ENCODE measurements around the gene TLX2.
"Not testable (repeated sequence)": the region's sequence is repeated elsewhere in the genome, so short reads cannot be mapped to it uniquely, and the experiment has no call there.

The TLX2 gene

DNA sequence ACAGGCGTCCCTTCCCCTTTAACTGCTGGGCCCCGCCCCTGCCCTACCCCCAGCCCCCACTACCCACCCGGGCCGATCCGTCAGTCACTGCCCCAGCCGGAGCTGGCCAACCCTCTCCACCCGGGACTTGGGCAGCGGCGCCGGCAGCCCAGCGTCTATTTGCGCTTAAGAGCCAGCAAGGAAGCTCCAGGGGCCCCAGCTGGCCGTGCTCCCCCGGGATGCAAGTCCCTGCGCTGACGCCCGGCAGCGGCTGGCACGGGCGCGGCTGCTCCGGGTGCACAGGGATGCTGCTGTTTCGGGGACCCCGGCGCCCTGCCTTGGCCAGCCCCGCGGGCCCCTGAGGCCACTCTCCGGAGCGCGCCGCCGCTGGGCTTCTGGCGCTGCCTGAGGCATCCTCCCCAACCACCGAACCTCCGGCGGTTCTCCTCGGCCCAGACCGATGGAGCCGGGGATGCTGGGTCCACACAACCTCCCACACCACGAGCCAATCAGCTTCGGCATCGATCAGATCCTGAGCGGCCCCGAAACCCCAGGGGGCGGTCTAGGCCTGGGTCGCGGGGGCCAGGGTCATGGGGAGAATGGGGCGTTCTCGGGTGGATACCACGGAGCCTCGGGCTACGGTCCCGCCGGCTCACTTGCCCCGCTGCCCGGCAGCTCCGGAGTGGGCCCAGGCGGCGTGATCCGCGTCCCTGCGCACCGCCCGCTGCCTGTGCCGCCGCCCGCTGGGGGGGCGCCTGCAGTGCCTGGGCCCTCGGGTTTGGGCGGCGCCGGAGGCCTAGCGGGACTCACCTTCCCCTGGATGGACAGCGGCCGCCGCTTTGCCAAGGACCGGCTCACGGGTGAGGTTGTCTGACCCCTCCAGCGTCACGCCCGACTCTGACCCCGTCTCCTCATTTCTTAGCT, at the start of gene TLX2:
TLX2 (plus strand) TSS at position 83 of the 903 bp plus-strand sequence; CDS start at position 440, 357 bp downstream.
- DNase-seq, result no peak

- not testable (repeated sequence) for DNase-seq
Observed at GRCh38 chr2:74470742-74471141, 43.5 kb upstream of the TLX2 start.

DNA sequence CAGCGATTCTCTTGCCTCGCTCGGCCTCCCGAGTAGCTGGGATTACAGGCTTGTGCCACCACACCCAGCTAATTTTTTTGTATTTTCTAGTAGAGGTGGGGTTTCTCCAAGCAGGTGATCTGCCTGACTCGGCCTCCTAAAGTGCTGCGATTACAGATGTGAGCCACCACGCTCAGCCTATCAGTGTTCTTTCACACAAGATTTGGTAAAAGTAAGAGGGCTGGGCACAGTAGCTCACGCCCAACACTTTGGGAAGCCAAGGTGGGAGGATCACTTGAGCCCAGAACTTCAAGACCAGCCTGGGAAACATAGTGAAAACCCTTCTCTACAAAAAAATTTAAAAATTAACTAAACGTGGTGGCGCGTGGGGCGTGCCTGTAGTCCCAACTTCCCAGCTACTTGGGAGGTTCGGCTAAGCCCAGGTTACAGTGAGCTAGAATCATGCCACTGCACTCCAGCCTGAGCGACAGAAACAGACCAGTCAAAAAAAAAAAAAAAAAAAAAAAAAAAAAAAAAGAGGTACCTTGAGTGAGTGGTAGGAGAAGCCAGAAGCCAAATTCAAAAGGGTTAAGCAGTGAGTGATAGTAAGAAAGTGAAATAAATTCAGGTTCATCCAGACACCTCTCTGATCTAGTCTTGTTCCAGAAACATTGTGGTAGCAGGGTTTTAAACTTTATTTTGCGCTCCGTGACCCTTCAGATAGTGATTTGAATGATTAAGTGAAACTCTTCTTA, 42.8 kb upstream of the TLX2 start:
- DNase-seq, result no peak

DNA sequence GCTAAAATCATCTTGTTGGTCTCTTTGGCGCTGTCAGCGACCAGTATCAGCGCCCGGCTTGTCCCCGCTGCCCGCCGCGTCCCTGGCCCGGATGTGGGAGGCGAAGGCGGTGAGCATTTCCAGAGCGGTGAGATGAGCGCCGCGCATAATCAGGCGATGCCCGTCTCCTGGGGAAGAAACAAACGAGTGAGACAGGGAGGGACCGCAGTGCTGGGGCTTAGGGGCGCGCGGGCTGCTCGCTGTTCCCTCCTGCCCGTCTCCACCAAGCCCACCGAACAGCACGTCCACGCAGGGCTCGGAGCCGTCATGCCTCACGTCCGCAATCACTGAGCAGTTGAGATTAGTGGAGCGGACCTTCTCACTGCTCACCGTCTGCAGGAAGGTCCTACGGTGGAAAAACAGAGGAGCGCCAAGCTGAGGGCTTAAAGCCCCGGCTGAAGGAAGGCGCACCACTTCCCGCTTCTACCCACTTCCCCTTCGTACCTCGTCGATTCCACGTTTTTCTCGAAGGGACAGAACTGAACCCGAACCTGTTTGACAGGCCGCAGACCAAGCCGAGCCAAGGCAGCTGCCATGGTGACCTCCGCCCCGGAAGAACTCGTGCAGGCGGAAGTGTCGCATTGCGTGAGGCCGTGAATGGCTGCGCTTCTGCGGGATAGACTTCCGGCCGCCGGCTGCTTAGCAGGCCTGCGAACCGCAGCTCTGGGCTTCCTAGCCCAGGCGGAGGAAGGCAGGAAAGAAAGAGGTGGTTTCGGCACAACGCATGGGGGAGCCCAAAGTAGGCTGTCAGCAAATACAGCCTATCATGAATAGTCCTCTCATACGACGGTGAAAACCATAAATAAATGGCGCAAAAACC, 41.9 kb upstream of the TLX2 start, which contains the start of gene MRPL53:
MRPL53 (minus strand) TSS at position 595 of the 859 bp plus-strand sequence; CDS start at position 575, 20 bp downstream.
- DNase-seq, result peak; percentile 97

DNA sequence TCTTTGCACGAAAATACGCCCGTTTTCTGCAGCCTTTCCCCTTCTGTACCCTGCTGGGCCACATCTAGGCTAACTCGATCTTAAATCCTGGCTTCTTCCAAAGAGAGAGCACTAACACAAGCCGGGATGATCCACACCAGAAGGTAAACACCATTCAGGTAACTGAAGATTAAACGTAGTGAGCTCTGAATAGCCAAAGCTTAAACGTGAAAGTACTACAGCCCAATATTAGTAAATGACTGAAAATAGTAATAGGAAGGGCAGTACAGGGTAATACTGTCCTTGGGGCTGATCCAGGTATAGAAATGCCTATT, 41.3 kb upstream of the TLX2 start:
- DNase-seq, result no peak

DNA sequence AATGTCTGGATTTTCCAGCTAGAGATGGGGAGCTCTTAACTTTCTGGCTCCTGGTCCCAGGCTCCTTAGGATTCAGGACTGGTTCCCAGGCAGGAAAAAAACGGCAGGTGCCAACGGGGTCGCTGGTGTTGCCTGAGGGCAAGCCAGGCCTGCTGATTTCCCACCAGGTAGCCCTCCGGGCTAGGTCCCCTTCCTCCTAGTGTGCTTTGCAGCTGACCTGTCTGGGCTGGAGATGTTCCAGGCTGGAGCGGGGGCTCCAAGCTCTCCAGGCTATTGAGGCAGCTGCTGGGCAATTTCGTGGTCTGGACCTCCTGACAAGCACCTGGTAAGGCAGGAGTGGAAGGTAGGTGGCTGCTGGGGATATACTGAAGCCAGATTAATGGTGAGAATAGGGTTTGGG, 39.8 kb upstream of the TLX2 start:
- no peak for DNase-seq

GRCh38 chr2:74474899-74475298, 39.4 kb upstream of the TLX2 start:
- DNase-seq, result no peak

DNA sequence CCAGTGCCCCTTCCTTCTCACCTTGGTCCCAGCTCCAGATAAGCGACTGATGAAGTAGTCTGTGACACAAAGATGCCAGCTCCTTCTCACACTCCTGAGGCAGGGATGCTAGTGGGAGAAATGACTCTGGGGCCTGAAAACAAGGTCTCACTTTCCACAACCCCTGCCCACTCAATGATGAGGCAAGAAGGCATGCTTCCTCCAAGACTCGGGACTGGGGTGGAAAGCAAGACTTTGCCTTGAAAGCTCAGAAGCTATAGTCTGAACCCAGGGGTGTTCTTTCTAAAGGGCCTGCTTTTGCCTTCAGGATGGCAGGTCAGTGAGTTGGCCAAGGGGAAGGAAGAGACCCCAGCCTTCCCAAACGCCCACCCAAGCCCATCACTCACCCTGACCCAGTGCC, 32.8 kb upstream of the TLX2 start:
- no peak for DNase-seq

DNA sequence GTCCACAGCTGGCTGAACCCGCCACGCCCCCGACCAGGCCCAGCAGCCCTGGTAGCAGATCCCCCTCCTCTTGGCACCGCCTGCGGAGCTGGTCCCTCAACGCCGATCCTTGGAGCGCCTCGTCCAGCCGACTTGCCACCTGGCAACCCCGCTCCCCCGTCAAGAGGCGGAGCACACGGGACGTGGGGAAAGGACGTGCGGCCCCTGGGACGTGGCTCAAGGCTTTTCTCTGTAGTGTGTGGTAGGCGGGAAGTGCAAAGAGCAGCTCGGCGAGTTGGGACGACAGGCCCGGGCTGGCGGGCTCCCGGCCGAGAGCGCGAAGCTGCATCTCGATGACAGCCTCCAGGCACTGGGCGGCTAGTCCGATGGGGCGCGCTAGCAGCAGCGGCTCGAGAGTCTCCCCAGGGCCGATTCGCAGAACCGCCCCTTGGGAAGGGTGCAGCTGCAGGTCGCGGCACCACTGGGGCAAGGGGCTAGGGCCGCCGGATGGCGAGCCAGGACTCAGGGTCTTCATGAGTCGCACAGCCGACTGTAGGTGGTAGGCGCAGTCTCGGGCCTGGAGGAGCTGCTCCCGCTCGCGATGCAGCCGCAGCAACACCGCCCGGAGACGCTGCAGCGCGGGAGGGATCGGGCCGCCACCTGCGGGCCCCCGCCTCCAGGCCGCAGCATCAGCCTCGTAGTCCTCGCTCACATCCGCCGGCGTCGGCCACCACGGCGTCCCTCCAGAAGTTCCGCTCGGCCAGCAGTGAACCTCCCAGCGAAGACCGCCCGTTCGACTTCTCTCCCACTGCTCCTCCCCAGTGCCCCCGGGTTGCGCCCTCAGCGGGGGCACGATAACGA, 32.1 kb upstream of the TLX2 start:
- peak; percentile 60 for DNase-seq

DNA sequence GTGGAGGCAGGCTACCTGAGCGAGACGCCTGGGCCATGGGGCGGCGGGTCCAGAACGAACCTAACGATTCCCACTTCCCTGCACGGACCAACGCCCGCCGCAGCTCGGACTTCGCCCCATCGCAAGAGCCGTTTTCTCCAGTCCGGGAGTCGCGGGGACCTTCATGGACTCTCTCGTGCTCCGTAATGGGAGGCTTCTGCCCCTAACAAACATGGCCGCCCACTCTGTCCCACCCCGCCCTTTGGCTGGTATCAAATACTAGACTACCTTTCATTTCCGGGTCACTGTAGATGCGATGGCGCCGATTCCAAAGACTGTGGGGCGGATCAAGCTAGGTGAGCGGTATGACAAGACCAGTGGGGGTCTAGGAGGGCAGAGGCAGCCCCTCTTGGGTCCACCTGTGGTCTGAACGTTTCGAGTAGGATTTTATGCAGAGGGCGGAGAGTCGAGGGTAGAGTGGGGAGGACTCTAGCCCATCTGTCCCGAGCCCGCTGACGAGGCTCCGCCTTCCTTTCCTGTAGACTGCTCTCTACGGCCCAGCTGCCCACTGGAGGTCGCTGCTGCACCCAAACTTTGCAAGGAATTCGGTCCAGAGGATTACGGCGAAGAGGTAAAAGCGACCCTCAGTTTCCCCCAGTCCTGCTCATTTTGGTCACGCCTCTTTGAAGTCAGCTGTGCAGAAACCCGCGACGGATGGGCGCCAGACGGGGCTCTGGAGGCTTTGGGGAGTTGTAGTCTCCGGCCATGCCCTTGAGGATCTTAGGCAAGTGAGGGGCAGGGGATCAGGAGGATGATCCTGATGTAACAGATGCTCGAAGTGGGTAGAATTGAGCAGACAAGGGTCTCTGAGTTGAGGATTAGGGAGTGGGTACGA, 31.2 kb upstream of the TLX2 start, which contains the start of the genes CCDC142 and TTC31:
CCDC142 (minus strand) TSS at position 198 of the 874 bp plus-strand sequence; CDS start at position 37, 161 bp downstream.
TTC31 (plus strand) TSS at position 281 of the 874 bp plus-strand sequence; CDS start at position 296, 15 bp downstream.
- DNase-seq, result peak; percentile 95

GRCh38 chr2:74483675-74484164, 30.5 kb upstream of the TLX2 start:
- not testable (repeated sequence) for DNase-seq

GRCh38 chr2:74486141-74486540, 28.1 kb upstream of the TLX2 start:
- no peak for DNase-seq

DNA sequence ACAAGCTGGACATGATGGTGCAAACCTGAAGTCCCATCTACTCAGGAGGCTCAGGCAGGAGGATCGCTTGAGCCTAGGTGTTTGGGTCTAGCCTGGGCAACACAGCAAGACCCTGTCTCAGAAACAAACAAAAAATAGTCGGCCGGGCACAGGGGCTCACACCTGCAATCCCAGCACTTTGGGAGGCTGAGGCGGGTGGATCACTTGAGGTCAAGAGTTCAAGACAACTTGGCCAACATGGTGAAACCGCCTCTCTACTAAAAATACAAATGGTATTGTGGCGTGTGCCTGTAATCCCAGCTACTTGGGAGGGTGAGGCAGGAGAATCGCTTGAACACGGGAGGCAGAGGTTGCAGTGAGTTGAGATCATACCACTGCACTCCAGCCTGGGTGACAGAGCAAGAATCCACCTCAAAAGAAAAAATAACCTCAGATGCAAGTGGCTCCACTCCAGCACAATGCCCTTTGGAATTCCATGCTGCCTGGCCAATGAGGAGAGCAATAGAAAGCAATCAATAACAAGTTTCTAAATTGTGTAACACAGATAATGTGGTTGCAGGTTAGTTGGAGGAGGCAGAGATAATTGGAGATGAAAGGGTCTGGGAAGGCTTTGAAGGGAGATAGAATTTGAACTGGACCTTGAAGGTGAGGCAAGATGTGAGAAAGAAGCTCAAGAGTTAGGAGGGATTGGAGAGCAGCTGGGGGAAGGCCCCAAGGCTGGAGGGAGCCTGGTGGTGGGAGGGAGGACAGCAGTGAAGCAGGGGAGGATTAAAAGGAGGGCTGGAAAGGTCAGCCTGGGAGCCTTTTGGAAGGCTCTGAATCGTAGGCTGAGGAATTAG, 25.4 kb upstream of the TLX2 start:
- DNase-seq, result no peak

- DNase-seq, result no peak
Observed at GRCh38 chr2:74489906-74490305, 24.3 kb upstream of the TLX2 start.

- DNase-seq, result no peak
Observed at GRCh38 chr2:74491648-74492544, 22.4 kb upstream of the TLX2 start.

DNA sequence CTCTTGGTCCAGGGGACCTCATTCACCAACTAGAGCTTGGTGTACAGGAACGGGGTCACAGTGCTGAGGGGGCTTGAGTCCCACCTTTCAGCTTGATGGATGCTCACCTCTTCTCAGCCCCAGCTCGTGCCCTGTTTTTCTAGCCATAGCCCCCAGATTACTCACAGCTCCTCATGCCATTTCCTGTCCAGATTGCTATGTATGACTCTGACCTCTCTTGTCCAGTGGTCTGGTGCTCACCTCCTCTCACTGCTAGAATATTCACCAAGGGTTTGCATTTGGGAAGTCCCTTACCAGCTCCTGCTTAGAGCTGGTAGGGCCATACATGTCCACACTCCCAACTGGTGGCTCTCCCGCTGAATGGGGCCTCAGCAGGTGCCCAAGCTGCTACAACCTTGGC, 20.7 kb upstream of the TLX2 start:
- no peak for DNase-seq

DNA sequence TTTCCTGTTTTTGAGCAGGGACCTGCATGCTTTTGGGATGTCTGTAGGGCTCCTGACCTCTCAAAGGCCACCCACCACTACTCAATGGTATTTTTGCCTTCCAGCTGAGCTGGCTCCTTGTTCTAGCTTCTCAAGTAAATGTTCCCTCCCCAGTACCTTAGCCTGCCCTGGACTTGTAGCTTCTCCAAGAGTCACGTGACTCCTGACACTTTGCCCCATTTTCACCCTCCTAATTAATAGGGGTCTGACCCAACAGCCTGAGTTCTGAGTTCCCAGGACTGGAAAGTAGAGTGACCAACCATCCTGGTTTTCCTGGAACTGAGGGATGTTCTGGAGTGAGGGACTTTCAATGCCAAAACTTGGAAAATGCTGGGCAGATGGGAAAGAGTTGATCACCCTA, 18.8 kb upstream of the TLX2 start:
- DNase-seq, result no peak

DNA sequence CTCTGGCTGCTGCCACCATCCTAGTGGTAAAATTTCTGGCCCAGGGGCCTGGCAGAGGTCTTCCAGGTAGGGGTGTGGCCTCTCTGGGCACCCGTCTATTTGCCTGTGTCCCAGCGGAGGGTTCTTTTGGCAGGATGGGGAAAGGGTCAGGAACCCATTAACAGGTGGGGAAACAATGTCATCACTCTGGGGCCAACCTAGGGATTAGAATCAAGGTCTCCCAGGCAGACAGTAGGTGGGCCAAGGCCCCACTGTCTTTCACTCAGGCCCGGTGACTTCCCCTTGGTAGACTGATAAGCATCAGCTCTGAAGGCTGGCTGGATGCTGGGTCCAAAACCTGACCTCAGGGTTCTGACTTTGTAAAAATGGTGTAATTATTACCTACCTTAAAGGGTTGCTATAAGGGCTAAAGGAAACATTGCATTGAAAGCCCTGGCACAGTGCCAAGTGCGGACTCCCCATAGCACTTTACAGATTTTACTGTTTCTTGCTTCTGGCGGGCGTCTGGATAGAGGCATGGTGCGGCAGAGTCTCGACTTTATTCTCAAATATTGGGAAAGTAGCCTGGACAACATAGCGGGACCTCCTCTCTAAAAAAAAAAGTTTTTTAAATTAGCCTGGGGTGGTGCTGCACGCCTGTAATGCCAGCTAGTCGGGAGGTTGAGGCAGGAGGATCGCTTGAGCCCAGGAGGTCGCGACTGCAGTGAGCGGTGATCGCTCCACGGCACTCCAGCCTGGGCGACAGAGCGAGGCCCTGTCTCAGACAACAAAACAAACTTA, 17.1 kb upstream of the TLX2 start:
- no peak for DNase-seq
